ENCODE data around the gene RFX3.

RFX3 gene

DNA sequence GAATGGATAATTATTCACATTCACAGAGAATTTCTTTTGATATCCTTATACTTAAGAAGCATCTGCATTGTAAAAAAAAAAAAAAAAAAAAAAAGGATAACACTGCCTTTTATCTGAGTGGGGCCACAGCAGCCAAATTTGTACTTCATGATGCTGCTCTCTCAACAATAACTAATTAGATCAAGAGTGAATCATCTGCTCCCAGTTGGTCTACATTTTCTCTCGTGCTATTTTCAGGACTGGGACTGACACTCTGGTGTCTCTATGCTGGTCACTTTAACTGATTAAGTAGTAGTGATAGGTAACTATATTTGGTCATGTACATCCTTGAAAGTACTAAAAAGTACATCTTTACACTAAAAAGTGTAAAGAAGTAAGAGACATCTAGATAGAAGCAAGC lies 90.1 kb downstream of the RFX3 start:
- H3K79me2 ChIP-seq (ENCODE audit: insufficient read depth, low read length), result no peaks in the 10 kb centered on the region

DNA sequence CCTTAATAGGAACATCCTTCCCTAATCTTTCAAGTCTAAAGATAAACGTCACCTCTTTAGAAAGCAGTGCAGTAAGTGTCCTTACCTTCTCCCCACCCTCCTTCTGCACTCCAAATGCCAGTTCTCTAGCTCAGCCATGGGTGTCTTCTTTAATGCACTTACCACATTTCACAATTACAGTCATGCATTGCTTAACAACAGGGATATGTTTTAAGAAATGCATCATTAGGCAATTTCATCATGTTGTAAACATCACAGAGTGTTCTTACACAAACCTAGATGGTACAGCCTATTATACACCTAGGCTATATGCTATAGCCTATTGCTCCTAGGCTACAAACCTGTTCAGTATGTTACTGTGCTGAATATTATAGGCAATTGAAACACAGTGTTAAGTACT lies 91.2 kb downstream of the RFX3 start:
- TF ChIP-seq EZH2phosphoT487 (conservative IDR thresholded peaks at IDR 0.05; ENCODE audit: low read length), result no peak
- TF ChIP-seq, protein P1, sequence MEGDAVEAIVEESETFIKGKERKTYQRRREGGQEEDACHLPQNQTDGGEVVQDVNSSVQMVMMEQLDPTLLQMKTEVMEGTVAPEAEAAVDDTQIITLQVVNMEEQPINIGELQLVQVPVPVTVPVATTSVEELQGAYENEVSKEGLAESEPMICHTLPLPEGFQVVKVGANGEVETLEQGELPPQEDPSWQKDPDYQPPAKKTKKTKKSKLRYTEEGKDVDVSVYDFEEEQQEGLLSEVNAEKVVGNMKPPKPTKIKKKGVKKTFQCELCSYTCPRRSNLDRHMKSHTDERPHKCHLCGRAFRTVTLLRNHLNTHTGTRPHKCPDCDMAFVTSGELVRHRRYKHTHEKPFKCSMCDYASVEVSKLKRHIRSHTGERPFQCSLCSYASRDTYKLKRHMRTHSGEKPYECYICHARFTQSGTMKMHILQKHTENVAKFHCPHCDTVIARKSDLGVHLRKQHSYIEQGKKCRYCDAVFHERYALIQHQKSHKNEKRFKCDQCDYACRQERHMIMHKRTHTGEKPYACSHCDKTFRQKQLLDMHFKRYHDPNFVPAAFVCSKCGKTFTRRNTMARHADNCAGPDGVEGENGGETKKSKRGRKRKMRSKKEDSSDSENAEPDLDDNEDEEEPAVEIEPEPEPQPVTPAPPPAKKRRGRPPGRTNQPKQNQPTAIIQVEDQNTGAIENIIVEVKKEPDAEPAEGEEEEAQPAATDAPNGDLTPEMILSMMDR (IDR thresholded peaks at IDR 0.05; ENCODE audit: insufficient read depth, low read length, poor library complexity, severe bottlenecking), result no peak
- H3K9me3 ChIP-seq (ENCODE audit: insufficient read depth, low read length), result no peaks in the 10 kb centered on the region
- H3K9me2 ChIP-seq (replicated peaks; ENCODE audit: insufficient read depth, low read length), result no peaks in the 10 kb centered on the region
- H2AFZ ChIP-seq (ENCODE audit: low read depth, low read length, severe bottlenecking), result no peak overlapping the region
- H3K27ac ChIP-seq (ENCODE audit: low read depth, low read length), result no peak overlapping the region
- H3K36me3 ChIP-seq (ENCODE audit: low read length), result no peaks in the 10 kb centered on the region
- no peaks in the 10 kb centered on the region for H4K20me1 ChIP-seq (ENCODE audit: low read depth, low read length)
- H3K27me3 ChIP-seq (ENCODE audit: low read length), result no peaks in the 10 kb centered on the region
- H3K9ac ChIP-seq (ENCODE audit: low read length), result no peak overlapping the region
- no peak overlapping the region for H3K4me3 ChIP-seq (ENCODE audit: insufficient read depth, low read length, poor library complexity, severe bottlenecking)
- no peak overlapping the region for H3K4me2 ChIP-seq (ENCODE audit: low read depth, low read length, poor library complexity, severe bottlenecking)
- H3K79me2 ChIP-seq (ENCODE audit: insufficient read depth, low read length), result no peaks in the 10 kb centered on the region
- H3F3A ChIP-seq (ENCODE audit: insufficient read depth), result no peaks in the 10 kb centered on the region

More for the DNA sequence above, 90.1 kb downstream of the RFX3 start:
- TF ChIP-seq, protein P1 (IDR thresholded peaks at IDR 0.05; ENCODE audit: insufficient read depth, low read length, poor library complexity, severe bottlenecking), result no peak
- no peak for TF ChIP-seq EZH2phosphoT487 (conservative IDR thresholded peaks at IDR 0.05; ENCODE audit: low read length)
- H3K27ac ChIP-seq (ENCODE audit: low read depth, low read length), result no peak overlapping the region
- no peak overlapping the region for H3K4me3 ChIP-seq (ENCODE audit: insufficient read depth, low read length, poor library complexity, severe bottlenecking)
- no peaks in the 10 kb centered on the region for H3K9me2 ChIP-seq (replicated peaks; ENCODE audit: insufficient read depth, low read length)
- H3F3A ChIP-seq (ENCODE audit: insufficient read depth), result no peaks in the 10 kb centered on the region
- no peaks in the 10 kb centered on the region for H3K27me3 ChIP-seq (ENCODE audit: low read length)
- H3K9ac ChIP-seq (ENCODE audit: low read length), result no peak overlapping the region
- H3K9me3 ChIP-seq (ENCODE audit: insufficient read depth, low read length), result no peaks in the 10 kb centered on the region
- no peak overlapping the region for H3K4me2 ChIP-seq (ENCODE audit: low read depth, low read length, poor library complexity, severe bottlenecking)
- H4K20me1 ChIP-seq (ENCODE audit: low read depth, low read length), result no peaks in the 10 kb centered on the region
- no peaks in the 10 kb centered on the region for H3K36me3 ChIP-seq (ENCODE audit: low read length)
- no peak overlapping the region for H2AFZ ChIP-seq (ENCODE audit: low read depth, low read length, severe bottlenecking)

DNA sequence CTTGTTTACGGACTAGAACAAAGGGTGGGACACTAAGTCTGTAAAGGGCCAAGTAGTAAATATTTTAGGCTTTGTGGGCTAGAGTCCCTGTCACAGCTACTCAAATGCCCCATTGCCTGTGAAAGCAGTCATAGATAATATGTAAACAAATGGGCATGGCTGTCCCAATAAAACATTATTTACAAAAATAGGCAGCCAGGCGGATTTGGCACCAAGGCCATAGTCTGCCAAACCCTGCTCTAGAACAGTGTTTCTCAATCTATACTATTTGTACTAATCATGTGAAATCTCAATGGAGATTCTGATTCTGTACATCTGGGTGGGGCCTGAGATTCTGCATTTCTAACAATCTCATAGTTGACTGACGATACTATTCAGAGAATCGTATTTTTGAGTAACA lies 92.0 kb downstream of the RFX3 start:
- Histone ChIP-seq H3K27me3 (ENCODE audit: low read length) (no peaks in the 10 kb centered on the region), H3K9me2 (replicated peaks; ENCODE audit: insufficient read depth, low read length) (no peaks in the 10 kb centered on the region), H3K4me2 (ENCODE audit: low read depth, low read length, poor library complexity, severe bottlenecking) (no peak overlapping the region), H3K36me3 (ENCODE audit: low read length) (no peaks in the 10 kb centered on the region), H3F3A (ENCODE audit: insufficient read depth) (no peaks in the 10 kb centered on the region), H3K27ac (ENCODE audit: low read depth, low read length) (no peak overlapping the region), H3K9ac (ENCODE audit: low read length) (no peak overlapping the region), H2AFZ (ENCODE audit: low read depth, low read length, severe bottlenecking) (no peak overlapping the region), H3K79me2 (ENCODE audit: insufficient read depth, low read length) (no peaks in the 10 kb centered on the region), H3K9me3 (ENCODE audit: insufficient read depth, low read length) (no peaks in the 10 kb centered on the region), H3K4me3 (ENCODE audit: insufficient read depth, low read length, poor library complexity, severe bottlenecking) (no peak overlapping the region), H4K20me1 (ENCODE audit: low read depth, low read length) (no peaks in the 10 kb centered on the region)
- TF ChIP-seq, protein P1 (IDR thresholded peaks at IDR 0.05; ENCODE audit: insufficient read depth, low read length, poor library complexity, severe bottlenecking), result no peak
- no peak for TF ChIP-seq EZH2phosphoT487 (conservative IDR thresholded peaks at IDR 0.05; ENCODE audit: low read length)

Data from SU-DHL-6 (cell line).